Measurements from ENCODE around the gene IKZF4.

DNA sequence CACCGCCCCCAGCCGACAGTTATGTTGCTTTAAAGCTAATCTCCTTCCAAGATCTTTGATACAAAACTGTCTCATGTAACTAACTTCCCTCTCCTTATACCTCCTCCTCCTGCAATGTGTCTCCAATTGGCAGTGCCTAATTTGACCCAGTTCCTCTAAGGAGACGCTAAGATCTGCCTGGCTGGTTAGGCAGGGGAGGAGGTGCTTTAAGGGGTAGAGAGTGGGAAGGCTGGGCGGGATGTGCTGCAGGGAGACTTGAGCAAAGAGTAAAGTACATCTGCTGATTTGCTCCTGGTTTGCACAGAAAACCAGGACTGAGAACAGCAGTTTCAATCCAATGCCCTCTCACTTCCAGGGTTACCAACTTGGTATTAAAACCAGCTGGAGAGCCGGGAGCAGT is 7.4 kb upstream of the IKZF4 start:
- TF ChIP-seq, protein P1, sequence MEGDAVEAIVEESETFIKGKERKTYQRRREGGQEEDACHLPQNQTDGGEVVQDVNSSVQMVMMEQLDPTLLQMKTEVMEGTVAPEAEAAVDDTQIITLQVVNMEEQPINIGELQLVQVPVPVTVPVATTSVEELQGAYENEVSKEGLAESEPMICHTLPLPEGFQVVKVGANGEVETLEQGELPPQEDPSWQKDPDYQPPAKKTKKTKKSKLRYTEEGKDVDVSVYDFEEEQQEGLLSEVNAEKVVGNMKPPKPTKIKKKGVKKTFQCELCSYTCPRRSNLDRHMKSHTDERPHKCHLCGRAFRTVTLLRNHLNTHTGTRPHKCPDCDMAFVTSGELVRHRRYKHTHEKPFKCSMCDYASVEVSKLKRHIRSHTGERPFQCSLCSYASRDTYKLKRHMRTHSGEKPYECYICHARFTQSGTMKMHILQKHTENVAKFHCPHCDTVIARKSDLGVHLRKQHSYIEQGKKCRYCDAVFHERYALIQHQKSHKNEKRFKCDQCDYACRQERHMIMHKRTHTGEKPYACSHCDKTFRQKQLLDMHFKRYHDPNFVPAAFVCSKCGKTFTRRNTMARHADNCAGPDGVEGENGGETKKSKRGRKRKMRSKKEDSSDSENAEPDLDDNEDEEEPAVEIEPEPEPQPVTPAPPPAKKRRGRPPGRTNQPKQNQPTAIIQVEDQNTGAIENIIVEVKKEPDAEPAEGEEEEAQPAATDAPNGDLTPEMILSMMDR (IDR thresholded peaks at IDR 0.05; ENCODE audit: low read length), result no peak
- no peak for TF ChIP-seq EZH2 (IDR thresholded peaks at IDR 0.05; ENCODE audit: borderline replicate concordance, low read length)
